ENCODE results near the gene BCL2L13.
"Not testable (repeated sequence)": the region's sequence is repeated elsewhere in the genome, so short reads cannot be mapped to it uniquely, and the experiment has no call there.

BCL2L13 gene

DNA sequence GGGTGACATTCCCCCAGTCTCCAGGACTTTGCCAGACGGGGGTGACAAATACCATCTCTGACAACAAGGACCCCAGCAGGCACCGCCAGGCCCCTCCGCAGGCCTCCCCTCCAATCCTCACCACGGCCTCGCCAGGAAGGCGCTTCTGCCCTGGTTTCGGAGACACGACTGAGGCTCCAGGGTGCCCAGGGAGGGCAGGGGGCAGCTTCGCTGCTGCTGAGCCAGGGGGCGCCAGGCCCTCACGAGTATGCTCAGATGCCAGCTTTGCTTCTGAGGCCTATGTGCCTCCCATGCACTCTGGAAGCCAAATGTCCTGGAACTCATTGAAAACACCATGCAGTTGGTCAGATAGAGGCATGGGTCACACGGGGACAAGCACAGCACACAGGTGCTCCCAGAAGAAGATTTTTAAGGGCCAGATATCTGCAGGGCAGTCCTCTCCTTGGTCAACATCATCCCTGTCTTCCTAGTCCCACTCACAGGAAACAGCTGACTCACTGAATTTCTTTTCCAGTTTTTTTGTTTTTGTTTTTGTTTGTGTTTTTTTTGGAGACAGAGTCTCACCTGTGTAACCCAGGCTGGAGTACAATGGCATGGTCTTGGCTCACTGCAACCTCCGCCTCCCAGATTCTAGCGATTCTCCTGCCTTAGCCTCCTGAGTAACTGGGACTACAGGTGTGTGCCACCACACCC is 115.8 kb downstream of the BCL2L13 start:
- Histone ChIP-seq H3K27ac (peak overlapping the region in 6 of 11 experiments; percentile 15 to 51 (median 32); a peak in 7 of 22 replicates), H3K36me3 (peaks cover 11 to 49% (median 27%) of the 10 kb centered on the region in 11 experiments; a peak in 21 of 22 replicates), H3K27me3 (no peaks in the 10 kb centered on the region), H4K20me1 (peaks cover 46 to 100% (median 97%) of the 10 kb centered on the region in 11 experiments), H3K4me1 (peaks cover 12 to 53% (median 28%) of the 10 kb centered on the region in 10 experiments; a peak in 19 of 20 replicates), H3K4me3 (no peak overlapping the region), H3K9ac (peak overlapping the region in 3 of 11 experiments; percentile 6 to 15 (median 8); a peak in 4 of 22 replicates), H3K4me2 (peak overlapping the region in 6 of 11 experiments; percentile 3 to 52 (median 44); a peak in 10 of 22 replicates), H3K9me3 (replicated peaks in 1 of 11) (no peaks in the 10 kb centered on the region)
- TF ChIP-seq Cebpa-rat (IDR thresholded peaks at IDR 0.05), result no peak

DNA sequence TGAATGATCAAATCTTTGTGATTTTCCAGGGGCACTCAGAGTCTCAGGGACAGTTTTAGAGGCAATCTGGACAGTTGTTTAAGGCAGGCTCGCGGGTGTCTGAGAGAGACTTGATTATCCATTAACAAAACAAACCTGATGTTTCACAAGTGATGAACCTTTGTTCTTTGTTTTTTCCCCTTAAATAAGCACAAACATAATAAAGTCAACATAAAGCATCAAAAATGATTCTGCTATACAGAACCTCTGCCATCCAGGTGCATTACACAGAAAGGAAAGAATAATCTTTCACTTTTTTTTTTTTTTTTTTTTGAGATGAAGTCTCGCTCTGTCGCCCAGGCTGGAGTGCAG is 122.6 kb downstream of the BCL2L13 start:
- peak overlapping the region in 5 of 11 experiments; percentile 68 to 75 (median 73); a peak in 9 of 22 replicates for H3K4me2 ChIP-seq
- H3K27me3 ChIP-seq, result no peaks in the 10 kb centered on the region
- H3K4me1 ChIP-seq, result peaks cover 30 to 80% (median 34%) of the 10 kb centered on the region in 10 experiments
- peaks cover 41 to 100% (median 98%) of the 10 kb centered on the region in 11 experiments for H4K20me1 ChIP-seq
- H3K9ac ChIP-seq, result peak overlapping the region in 2 of 11 experiments; percentile 16 to 28; a peak in 1 of 22 replicates
- no peaks in the 10 kb centered on the region for H3K9me3 ChIP-seq (replicated peaks in 1 of 11)
- TF ChIP-seq Cebpa-rat (IDR thresholded peaks at IDR 0.05), result no peak
- no peak overlapping the region for H3K4me3 ChIP-seq
- H3K36me3 ChIP-seq, result peaks cover 0 to 13% (median 6%) of the 10 kb centered on the region in 11 experiments; a peak in 9 of 22 replicates
- H3K27ac ChIP-seq, result peak overlapping the region in 2 of 11 experiments; percentile 57; a peak in 4 of 22 replicates

DNA sequence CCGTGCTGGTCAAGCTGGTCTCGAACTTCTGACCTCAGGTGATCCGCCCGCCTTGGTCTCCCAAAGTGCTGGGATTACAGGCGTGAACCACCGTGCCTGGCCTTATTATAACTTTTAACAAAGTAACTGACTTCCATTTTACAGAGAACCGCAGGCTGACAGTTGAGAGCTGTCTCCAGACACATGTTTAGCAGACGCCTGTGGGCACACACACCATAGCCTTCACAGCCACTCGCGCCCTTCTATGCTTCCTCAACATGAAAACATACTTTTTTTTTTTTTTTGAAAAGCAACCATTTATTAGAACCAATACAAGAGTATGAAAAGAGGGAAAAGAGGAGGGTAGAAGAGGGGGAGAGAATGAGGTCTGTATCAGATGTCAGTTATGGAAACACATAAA is 124.9 kb downstream of the BCL2L13 start:
- peaks cover 50 to 100% (median 99%) of the 10 kb centered on the region in 11 experiments for H4K20me1 ChIP-seq
- H3K4me2 ChIP-seq, result peak overlapping the region in 9 of 11 experiments; percentile 39 to 74 (median 66); a peak in 11 of 22 replicates
- not testable (repeated sequence) for H3K9ac ChIP-seq; H3K27ac ChIP-seq; H3K4me3 ChIP-seq; H3K27me3 ChIP-seq; H3K9me3 ChIP-seq (replicated peaks in 1 of 11)
- peaks cover 41 to 87% (median 45%) of the 10 kb centered on the region in 10 experiments for H3K4me1 ChIP-seq
- peaks cover 0 to 16% (median 0%) of the 10 kb centered on the region in 11 experiments; a peak in 5 of 22 replicates for H3K36me3 ChIP-seq

DNA sequence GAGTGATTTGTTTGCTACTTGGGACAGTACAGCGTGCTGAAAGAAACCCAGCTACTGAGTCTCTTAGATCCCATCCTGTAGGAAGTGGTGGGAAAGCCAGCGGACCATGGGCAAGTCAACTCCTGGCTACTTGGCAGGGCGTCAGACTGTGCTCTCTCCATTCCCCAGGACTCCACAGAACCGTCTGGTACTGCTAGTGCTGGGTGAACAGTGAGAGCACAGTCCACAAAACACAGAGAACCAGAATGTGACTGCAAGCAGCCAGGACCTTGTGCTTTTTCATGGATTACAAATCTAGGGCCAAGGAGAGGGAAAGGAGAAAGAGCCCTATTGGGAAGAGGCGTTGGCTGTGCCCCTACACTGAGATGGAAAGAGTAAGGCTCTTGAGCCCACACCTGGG is 125.5 kb downstream of the BCL2L13 start:
- no peaks in the 10 kb centered on the region for H3K27me3 ChIP-seq
- H3K9me3 ChIP-seq (replicated peaks in 1 of 11), result no peaks in the 10 kb centered on the region
- peaks cover 0 to 19% (median 2%) of the 10 kb centered on the region in 11 experiments; a peak in 7 of 22 replicates for H3K36me3 ChIP-seq
- H3K4me3 ChIP-seq, result no peak overlapping the region
- peaks cover 53 to 100% (median 99%) of the 10 kb centered on the region in 11 experiments for H4K20me1 ChIP-seq
- no peak for TF ChIP-seq Cebpa-rat (IDR thresholded peaks at IDR 0.05)
- peaks cover 45 to 89% (median 49%) of the 10 kb centered on the region in 10 experiments for H3K4me1 ChIP-seq
- H3K9ac ChIP-seq, result 0 out of 22 replicates have a peak overlapping the region, but pooled peaks of 3 of the 11 experiments have one; percentile 8 to 24 (median 9)
- peak overlapping the region; percentile 39 to 74 (median 63) for H3K4me2 ChIP-seq
- peak overlapping the region in 3 of 11 experiments; percentile 3 to 18 (median 7); a peak in 1 of 22 replicates for H3K27ac ChIP-seq

DNA sequence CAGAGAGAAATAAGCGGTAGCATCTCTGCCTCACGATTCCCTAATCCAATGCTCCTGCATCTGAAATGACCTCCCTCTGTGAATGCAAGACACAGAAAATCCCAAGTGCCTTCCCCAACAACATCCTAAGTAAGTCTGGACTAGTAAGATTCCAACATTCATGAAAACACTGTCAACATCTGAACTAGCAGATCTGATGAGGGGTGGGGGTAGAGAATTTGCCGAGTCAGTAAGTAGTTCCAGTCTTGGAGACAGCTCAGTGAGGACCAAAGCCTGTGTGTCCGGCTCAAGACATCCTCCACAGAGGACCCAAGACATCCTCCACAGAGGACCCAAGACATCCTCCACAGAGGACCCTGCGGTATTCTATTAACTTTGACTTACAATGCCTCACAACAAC is 126.3 kb downstream of the BCL2L13 start:
- not testable (repeated sequence) for H3K27me3 ChIP-seq; H3K4me3 ChIP-seq; H3K27ac ChIP-seq; H3K9me3 ChIP-seq (replicated peaks in 1 of 11); H3K9ac ChIP-seq
- Histone ChIP-seq H3K4me1 (peaks cover 53 to 90% (median 57%) of the 10 kb centered on the region in 10 experiments), H4K20me1 (peaks cover 61 to 100% (median 99%) of the 10 kb centered on the region in 11 experiments), H3K4me2 (peak overlapping the region; percentile 39 to 74 (median 63)), H3K36me3 (peaks cover 0 to 27% (median 6%) of the 10 kb centered on the region in 11 experiments; a peak in 9 of 22 replicates)

DNA sequence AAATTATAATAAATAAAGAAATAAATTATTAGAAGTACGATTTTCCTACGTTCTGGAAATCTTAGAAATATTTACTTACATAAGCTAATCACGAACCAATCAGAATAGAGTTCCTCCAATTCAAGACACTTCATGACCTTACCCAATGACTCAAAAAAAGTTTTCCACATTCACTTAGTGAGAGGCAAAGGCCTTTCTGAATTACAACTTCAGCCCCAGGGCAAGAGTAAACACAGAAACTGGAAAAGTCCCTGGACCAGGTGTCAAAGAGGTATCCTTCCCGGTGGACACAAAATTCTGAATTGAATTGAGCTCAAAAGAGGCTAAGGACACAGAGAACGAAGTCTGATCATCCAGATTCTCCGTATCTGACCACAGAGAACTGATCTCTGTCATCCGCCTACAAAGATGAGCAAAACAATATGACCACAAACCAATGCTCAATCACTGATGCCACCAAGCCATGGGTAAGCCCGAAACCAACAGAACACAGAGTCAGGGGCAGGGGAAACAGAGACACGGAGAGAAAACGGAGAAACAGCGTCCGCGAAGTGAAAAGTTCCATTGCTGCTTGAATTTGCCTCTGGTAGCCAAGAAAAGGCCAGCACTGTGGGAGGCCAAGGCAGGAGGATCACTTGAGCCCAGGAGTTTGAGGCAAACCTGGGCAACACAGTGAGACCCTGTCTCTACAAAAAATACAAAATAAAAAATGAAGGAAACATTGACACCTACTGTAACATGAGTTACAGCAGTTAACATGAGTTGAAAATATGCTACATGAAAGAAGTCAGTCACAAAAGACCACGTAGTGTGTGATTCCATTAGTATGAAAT is 128.9 kb downstream of the BCL2L13 start:
- peaks cover 67 to 88% (median 73%) of the 10 kb centered on the region in 10 experiments for H3K4me1 ChIP-seq
- H3K9ac ChIP-seq, result peak overlapping the region in 4 of 11 experiments; percentile 9 to 28 (median 22); a peak in 2 of 22 replicates
- peaks cover 0 to 42% (median 6%) of the 10 kb centered on the region in 11 experiments; a peak in 12 of 22 replicates for H3K36me3 ChIP-seq
- no peaks in the 10 kb centered on the region for H3K9me3 ChIP-seq (replicated peaks in 1 of 11)
- no peaks in the 10 kb centered on the region for H3K27me3 ChIP-seq
- peaks cover 73 to 100% (median 97%) of the 10 kb centered on the region in 11 experiments for H4K20me1 ChIP-seq
- H3K27ac ChIP-seq, result peak overlapping the region in 4 of 11 experiments; percentile 8 to 30 (median 22); a peak in 3 of 22 replicates
- no peak overlapping the region for H3K4me3 ChIP-seq
- TF ChIP-seq Cebpa-rat (IDR thresholded peaks at IDR 0.05), result no peak
- H3K4me2 ChIP-seq, result peak overlapping the region; percentile 28 to 78 (median 52); a peak in 20 of 22 replicates

DNA sequence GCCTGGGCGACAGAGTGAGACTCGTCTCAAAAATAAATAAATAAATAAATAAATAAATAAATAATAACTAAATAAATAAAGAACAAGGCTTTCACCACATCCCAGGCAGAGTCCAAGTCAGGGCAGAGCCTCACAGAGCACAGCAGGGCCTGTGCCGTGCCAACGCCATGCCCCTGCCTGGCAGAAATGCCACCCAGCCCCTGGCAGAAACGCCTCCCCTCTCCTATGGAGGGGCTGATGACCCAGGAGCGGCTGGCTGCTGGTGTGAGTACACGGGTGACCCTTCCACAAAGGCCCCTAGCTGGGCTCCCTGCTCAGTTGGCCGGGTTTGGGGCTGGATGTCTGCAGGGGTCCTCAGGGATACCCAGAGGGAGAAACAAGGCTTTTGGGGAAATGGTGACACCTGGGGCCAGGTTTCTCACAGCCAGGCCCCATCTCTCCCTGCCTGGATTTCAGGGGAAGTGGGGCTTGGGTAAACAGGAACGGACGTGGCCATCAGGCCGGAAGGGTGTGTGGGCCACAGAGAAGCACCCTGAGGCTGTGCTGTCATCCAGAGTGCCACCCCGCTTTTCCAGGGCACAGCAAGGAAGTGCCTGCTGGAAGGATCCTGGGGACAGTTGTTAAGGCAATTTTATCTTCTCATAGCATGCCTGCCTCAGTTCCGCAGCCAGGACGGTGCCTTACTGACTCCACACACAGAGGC is 130.6 kb downstream of the BCL2L13 start:
- Histone ChIP-seq H3K9ac (peak overlapping the region; percentile 2 to 96 (median 46); a peak in 16 of 22 replicates), H3K4me3 (peak overlapping the region in 3 of 10 experiments; percentile 12 to 33 (median 12); a peak in 4 of 20 replicates), H3K4me2 (peak overlapping the region; percentile 96 to 100 (median 98)), H3K27me3 (no peaks in the 10 kb centered on the region), H4K20me1 (peaks cover 77 to 95% (median 90%) of the 10 kb centered on the region in 11 experiments), H3K27ac (peak overlapping the region; percentile 29 to 100 (median 97); a peak in 21 of 22 replicates), H3K36me3 (peaks cover 0 to 42% (median 6%) of the 10 kb centered on the region in 11 experiments; a peak in 12 of 22 replicates), H3K9me3 (replicated peaks in 1 of 11) (no peaks in the 10 kb centered on the region), H3K4me1 (peaks cover 70 to 81% (median 74%) of the 10 kb centered on the region in 10 experiments)
- no peak for TF ChIP-seq Cebpa-rat (IDR thresholded peaks at IDR 0.05)

DNA sequence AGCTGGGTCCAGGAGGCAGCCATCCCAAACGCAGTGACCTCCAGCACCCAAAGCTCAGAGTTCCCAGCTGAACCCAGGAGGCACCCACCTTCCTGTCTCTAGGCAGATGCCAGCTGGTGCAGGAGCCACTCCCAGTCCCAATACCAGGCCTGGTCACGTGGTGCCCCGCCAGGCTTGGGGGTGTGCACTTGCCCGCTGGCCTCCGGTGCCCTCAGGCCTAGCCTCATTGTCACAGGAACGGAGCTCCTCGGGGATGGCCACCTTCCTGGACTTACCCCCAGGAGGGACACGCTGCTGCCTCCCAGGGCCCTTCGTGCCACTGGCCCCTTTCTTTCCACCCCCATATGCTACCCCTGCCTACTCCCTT is 131.1 kb downstream of the BCL2L13 start:
- Histone ChIP-seq H4K20me1 (peaks cover 71 to 90% (median 85%) of the 10 kb centered on the region in 11 experiments), H3K9me3 (replicated peaks in 1 of 11) (no peaks in the 10 kb centered on the region), H3K4me1 (peaks cover 68 to 78% (median 72%) of the 10 kb centered on the region in 10 experiments), H3K9ac (peak overlapping the region; percentile 2 to 96 (median 44); a peak in 15 of 22 replicates), H3K27me3 (no peaks in the 10 kb centered on the region), H3K4me3 (peak overlapping the region in 3 of 10 experiments; percentile 12 to 33 (median 12); a peak in 4 of 20 replicates), H3K36me3 (peaks cover 0 to 42% (median 6%) of the 10 kb centered on the region in 11 experiments; a peak in 12 of 22 replicates), H3K4me2 (peak overlapping the region; percentile 96 to 100 (median 98)), H3K27ac (peak overlapping the region; percentile 29 to 100 (median 97); a peak in 21 of 22 replicates)
- TF ChIP-seq Cebpa-rat (IDR thresholded peaks at IDR 0.05), result no peak

Measured in BLaER1 treated with 17β-estradiol and CSF1 and Interleukin-3, amounts not matched to agents 10 nM and 100 nM (cell line).